GM19455 (cell line): ENCODE measurements around the gene TSSK2.
"Not testable (repeated sequence)": the region's sequence is repeated elsewhere in the genome, so short reads cannot be mapped to it uniquely, and the experiment has no call there.

Experiments used
- ATAC-seq: cut with Tn5 transposase; IDR thresholded peaks from one replicate; pipeline ENCODE4 v1.9.1; 2021; ENCODE audit not compliant: unreplicated experiment

The TSSK2 gene

GRCh38 chr22:19130959-19131684 lies at the start of gene TSSK2:
Gene TSSK2 (plus strand): TSS chr22:19131308. CDS start chr22:19131400, 92 bp downstream.
- no peak for ATAC-seq

DNA sequence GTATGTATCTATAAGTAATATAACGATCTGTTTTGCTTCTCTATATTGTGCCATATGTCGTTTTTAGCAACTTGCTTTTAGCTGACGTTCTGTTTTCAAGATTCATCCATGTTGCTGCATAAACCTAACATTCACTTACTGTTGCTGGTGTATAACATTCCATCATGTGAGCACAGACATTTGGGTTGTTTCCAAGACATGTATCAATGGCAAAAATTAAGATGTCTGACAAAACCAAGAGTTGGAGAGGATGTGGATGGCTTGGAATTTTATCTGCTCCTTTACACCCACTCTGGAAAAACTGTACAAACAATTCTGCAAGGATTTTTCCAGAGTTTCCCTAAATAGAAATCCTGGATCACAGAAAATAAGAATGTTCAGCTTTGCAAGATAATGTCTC lies 49.8 kb upstream of the TSSK2 start:
- no peak for ATAC-seq

GRCh38 chr22:19082101-19082500 lies 49.0 kb upstream of the TSSK2 start:
- ATAC-seq = no peak

GRCh38 chr22:19082793-19083192 lies 48.3 kb upstream of the TSSK2 start:
- no peak for ATAC-seq

DNA sequence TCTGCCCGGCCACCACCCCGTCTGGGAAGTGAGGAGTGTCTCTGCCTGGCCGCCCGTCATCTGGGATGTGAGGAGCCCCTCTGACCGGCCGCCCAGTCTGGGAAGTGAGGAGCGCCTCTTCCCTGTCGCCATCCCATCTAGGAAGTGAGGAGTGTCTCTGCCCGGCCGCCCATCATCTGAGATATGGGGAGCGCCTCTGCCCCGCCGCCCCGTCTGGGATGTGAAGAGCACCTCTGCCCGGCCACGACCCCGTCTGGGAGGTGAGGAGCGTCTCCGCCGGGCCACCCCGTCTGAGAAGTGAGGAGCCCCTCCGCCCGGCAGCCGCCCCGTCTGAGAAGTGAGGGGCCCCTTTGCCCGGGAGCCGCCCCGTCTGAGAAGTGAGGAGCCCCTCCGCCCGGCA lies 47.0 kb upstream of the TSSK2 start:
- not testable (repeated sequence) for ATAC-seq

DNA sequence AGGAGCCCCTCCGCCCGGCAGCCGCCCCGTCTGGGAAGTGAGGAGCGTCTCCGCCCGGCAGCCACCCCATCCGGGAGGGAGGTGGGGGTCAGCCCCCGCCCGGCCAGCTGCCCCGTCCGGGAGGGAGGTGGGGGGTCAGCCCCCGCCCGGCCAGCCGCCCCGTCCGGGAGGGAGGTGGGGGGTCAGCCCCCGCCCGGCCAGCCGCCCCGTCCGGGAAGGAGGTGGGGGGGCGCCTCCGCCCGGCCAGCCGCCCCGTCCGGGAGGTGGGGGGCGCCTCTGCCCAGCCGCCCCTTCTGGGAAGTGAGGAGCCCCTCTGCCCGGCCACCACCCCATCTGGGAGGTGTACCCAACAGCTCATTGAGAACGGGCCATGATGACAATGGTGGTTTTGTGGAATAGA lies 46.5 kb upstream of the TSSK2 start:
- ATAC-seq = not testable (repeated sequence)

- ATAC-seq = no peak
Measured at GRCh38 chr22:19085233-19085718, 45.8 kb upstream of the TSSK2 start.

DNA sequence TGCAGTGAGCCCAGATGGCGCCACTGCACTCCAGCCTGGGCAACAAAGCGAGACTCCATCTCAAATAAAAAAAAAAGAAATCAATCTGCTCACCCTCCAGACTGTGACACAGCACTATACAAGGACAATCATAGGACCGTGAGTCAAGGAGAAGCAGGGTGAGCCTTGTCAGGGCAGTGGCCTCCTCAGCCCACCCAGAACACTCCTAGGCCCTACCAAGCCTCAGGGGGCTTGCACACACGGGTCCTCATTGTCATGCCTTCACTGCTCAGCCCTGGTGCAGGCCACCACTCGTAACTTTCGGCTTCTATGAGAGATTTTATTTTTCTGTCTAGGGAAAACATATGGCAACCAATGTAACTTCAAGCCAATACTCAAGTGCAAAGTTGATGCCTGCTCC lies 44.7 kb upstream of the TSSK2 start:
- ATAC-seq = no peak

- no peak for ATAC-seq
Measured at GRCh38 chr22:19086896-19087295, 44.2 kb upstream of the TSSK2 start.

GRCh38 chr22:19088866-19089595 lies 42.1 kb upstream of the TSSK2 start:
- no peak for ATAC-seq

DNA sequence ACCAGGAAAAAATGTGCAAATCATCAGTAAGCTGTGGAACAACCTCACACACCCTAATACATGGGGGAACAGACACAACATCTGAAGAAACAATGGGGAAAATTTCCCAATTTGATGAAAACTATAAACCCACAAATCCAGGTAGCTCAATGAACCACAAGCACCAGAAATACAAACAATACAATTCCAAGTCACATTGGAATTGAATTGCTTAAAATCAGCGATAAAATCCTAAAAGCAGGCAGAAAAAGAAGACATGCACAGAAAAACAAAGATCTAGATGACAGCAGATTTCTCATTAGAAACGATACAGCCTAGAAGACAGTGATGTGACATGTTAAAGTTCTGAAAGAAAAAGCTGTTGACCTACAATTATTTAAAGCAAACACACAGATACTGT lies 40.9 kb upstream of the TSSK2 start:
- no peak for ATAC-seq

GRCh38 chr22:19090586-19091127 lies 40.5 kb upstream of the TSSK2 start:
- no peak for ATAC-seq

- ATAC-seq = no peak
Measured at GRCh38 chr22:19092725-19093124, 38.4 kb upstream of the TSSK2 start.

GRCh38 chr22:19094393-19094997 lies 36.6 kb upstream of the TSSK2 start:
- ATAC-seq = no peak

DNA sequence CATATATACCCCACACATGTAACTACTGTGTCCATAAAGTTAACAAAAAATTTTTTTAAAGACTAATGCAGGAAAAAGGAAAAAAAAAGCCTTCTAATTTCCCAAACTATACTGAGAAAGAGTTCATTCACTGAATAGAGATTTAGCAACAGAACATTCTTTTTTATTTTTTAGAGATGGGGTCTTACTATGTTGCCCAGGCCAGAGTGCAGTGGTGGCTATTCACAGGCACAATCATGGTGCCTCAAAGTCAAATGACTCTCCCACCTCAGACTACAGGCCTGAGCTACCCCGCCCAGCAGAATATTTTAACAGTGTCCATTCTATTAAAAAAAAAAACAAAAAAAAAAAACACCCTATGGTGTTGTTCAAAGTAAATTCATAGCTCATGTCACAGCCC lies 34.6 kb upstream of the TSSK2 start:
- ATAC-seq = no peak

GRCh38 chr22:19097518-19097917 lies 33.6 kb upstream of the TSSK2 start:
- ATAC-seq = no peak

GRCh38 chr22:19098157-19098556 lies 33.0 kb upstream of the TSSK2 start:
- no peak for ATAC-seq

DNA sequence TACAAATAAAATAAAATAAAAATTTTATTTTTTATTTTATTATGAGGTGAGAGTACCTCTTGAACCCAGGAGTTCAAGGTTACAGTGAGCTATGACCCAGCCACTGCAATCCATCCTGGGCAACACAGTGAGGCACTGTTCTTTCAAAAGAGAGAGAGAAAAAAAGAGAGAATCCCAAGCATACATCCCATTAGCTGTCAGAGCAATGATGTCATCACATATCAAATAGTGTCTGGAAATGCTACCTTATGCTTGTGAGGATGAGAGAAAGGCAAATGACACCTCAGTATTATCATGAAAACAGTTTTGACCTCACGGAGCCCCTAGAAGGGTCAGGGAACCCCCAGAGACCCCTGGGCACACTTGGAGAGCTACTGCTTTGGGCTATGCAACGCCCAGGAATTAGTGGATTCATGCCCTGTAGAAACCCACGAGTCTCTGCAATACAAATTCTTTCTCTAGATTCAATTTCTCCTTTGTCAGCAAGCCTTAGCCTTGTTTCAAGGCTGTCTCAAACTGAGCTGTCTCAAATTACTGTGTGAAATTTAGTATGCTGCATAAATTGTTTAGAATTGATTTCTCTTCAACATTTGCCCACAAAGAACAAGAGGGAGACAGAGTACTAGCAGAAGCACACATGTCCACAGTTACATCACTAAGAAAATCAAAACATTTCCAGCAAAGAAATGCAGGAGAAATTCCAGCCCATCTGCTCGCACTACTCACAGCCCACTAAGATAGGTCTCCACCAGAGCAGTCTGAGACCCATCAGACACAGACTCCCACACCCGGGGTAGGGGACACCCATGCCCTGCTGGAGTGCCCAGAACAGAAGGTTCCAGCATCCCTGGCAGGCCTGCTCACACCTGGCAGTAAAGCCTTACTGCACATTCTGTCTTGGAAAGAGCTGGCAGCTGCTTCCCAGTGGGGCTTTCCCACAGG lies 27.0 kb upstream of the TSSK2 start:
- ATAC-seq = no peak

DNA sequence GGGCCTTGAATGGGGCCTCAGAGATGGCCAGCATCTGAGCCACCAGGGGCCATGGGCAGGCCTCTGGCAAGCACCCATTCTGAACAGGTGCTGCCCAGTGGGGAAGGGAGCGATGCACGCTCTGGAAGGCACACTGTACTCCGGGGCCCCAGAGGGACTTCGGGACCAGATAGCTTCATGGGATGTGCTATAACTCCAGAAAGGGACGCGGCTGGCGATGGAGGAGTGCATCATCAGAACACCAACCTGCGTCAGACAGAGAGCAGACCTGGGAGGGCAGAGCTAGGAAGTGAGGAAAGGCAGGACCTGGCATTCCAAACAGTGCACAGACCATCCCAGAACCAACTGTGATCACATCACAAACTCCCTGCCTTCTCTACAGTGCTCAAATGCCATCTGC lies 25.7 kb upstream of the TSSK2 start:
- no peak for ATAC-seq
